GM19099 (cell line): ENCODE data around the gene NRN1L.

ENCODE experiments used
- POLR2A ChIP-seq: IDR thresholded peaks from 3 replicates; pipeline ENCODE4 v1.6.1; 2011; ENCODE audit warnings: low read depth; ENCODE audit not compliant: insufficient read length; ENCODE audit errors: extremely low read depth

The NRN1L gene

GRCh38 chr16:67888331-67888730 lies 3.6 kb downstream of the NRN1L start:
- no peak for TF ChIP-seq POLR2A

GRCh38 chr16:67892375-67892774 lies 7.7 kb downstream of the NRN1L start:
- TF ChIP-seq POLR2A = no peak

- peak; percentile 85 for TF ChIP-seq POLR2A
Measured at GRCh38 chr16:67892899-67893742, 8.4 kb downstream of the NRN1L start, which contains the start of gene PSKH1. TSS of gene PSKH1 (plus strand) at chr16:67893254. CDS start at chr16:67908750, 15,496 bp downstream.

GRCh38 chr16:67893743-67894399 lies 9.2 kb downstream of the NRN1L start:
- TF ChIP-seq POLR2A = no peak

- TF ChIP-seq POLR2A = no peak
Measured at GRCh38 chr16:67897231-67897630, 12.5 kb downstream of the NRN1L start.

GRCh38 chr16:67901734-67902133 lies 17.0 kb downstream of the NRN1L start:
- TF ChIP-seq POLR2A = no peak

GRCh38 chr16:67902831-67903230 lies 18.1 kb downstream of the NRN1L start:
- no peak for TF ChIP-seq POLR2A

- no peak for TF ChIP-seq POLR2A
Measured at GRCh38 chr16:67907397-67908180, 22.9 kb downstream of the NRN1L start.

GRCh38 chr16:67909056-67909742 lies 24.5 kb downstream of the NRN1L start:
- TF ChIP-seq POLR2A = no peak

GRCh38 chr16:67910158-67910557 lies 25.5 kb downstream of the NRN1L start:
- no peak for TF ChIP-seq POLR2A

- TF ChIP-seq POLR2A = no peak
Measured at GRCh38 chr16:67914758-67915495, 30.2 kb downstream of the NRN1L start.

GRCh38 chr16:67915831-67916723 lies 31.4 kb downstream of the NRN1L start:
- no peak for TF ChIP-seq POLR2A
